Anterior cingulate cortex (tissue), 58 donors: ENCODE data around the gene SCAMP3.
A peak's percentile ranks its signal among the peaks of the same experiment; 100 is the strongest.
"Not testable (repeated sequence)": the region's sequence is repeated elsewhere in the genome, so short reads cannot be mapped to it uniquely, and the experiment has no call there.

Experiments
- DNase-seq, 58 donors: peaks; one replicate each; lab custom pipeline; 2025; lab: John Stamatoyannopoulos, UW

The SCAMP3 gene

GRCh38 chr1:155261852-155262673 lies at the start of gene SCAMP3:
SCAMP3 (minus strand) TSS chr1:155262360; CDS start chr1:155262151, 209 bp downstream.
- DNase-seq, result peak; percentile 68 to 99 (median 96)

- peak in 13 of 58 donors; percentile 3 to 55 (median 20) for DNase-seq
Observed at GRCh38 chr1:155309423-155310021, 47.4 kb upstream of the SCAMP3 start.

GRCh38 chr1:155308493-155309422 lies 46.6 kb upstream of the SCAMP3 start, which contains the start of gene FDPS:
FDPS (plus strand) TSS chr1:155308866; CDS start chr1:155309790, 924 bp downstream.
- DNase-seq, result peak; percentile 92 to 100 (median 99)

DNA sequence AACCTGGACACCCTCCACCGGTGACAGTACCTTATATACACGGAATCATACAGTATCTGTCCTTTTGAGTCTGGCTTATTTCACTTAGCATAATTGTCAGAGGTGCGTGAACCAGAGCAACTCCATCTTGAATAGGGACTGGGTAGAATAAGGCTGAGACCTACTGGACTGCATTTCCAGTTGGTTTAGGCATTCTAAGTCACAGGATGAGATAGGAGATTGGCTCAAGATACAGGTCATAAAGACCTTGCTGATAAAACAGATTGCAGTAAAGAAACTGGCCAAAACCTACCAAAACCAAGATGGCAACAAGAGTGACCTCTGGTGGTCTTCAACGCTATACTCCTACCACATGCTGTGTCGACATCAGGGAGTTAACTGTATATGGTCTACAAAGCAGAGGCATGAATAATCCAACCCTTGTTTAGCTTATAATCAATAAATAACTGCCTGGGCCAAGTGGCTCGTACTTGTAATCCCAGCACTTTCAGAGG lies 45.1 kb upstream of the SCAMP3 start:
- DNase-seq, result no peak

DNA sequence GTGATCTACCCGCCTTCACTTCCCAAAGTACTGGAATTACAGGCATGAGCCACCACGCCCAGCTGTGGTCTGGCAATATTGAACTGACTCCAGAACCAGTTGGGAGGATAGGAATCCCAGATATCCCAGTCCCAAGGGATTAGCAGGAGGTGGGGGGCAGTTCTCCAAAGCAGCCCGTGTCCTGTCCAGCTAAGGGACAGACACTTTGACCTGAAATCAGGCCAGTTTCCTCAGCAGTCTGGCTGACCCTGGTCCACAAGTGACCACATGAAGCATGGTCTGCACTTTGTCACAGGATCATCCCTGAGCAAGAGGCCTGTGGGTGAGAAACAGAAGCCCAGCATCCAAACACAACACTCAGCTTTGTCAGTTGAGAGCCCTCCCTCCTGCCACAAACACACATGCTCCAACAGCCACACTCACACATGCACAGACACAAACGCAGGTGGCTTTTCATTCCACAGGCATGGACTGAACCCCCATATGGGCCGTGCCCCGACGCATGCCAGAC lies 43.8 kb upstream of the SCAMP3 start:
- DNase-seq, result no peak

DNA sequence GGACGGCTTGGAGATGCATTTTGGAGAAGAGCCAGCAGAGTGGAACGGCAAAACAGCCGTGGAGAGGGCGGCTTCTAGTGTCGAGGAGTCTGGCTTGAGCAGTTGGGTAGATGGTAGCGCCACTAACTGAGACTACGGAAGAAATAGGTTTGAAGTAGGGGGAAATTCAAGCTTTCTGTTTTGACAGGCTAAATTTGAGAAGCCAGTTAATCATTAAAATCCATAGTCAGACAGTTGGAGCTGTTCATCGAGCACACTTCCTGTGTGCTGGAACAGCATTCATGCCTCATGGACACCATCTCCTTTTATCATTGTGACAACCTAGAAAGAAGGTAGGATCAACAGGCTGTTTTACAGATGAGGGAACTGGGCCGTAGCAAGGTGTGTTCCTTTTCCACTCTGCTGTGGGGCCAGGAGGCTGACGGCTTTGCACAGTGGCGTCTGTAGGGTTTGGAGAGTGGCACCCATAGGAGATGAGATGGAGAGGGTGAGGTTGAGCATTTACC lies 42.5 kb upstream of the SCAMP3 start:
- no peak for DNase-seq

DNA sequence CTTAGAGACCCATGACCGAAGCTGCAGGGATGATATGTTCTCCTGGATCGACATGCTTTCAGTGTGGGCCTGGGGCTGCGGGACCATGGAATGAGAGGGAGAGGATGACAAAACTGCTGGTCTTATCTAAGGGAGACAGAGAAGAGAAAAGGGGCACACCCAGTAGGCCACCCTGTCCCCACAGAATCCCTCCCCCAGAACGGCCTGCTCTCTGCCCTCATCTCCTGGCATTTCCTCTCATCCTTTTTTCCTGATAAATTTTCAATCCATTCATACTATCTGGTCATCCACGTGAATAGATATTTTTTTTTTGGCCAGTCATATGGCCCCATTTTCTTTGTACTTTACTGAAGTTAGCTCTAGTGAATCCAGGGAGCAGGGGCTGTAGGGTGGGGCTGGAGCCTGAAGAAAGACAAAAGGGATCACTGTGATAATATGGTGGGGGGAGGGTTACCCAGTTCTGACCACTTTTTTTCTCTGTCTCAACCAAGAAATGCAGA lies 39.2 kb upstream of the SCAMP3 start, which contains the start of gene PKLR:
Gene PKLR (minus strand): TSS at position 97 of the 500 bp plus-strand sequence. CDS start 43 bp downstream, at position 54.
- no peak for DNase-seq

- no peak for DNase-seq
Observed at GRCh38 chr1:155300553-155301329, 38.6 kb upstream of the SCAMP3 start.

- no peak for DNase-seq
Observed at GRCh38 chr1:155300024-155300423, 37.9 kb upstream of the SCAMP3 start.

GRCh38 chr1:155297384-155297783 lies 35.2 kb upstream of the SCAMP3 start:
- no peak for DNase-seq

DNA sequence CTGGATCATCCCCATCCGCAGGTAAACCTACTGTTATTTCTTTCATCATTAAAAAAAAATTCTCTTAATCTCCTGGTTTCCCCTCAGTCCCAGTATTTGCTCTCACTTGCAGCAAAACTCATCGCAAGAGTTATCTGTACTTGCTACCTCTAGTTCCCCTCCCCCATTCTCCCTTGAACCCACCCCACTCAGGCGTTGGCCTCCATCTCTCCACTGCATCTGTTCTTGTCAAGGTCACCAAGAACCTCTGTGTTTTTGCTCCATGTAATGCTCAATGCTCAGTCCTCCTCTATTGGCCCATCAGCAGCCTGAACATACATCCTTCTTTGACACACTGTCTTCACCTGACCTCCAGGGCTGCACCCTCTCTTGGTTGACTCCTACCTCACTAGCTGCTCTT lies 34.5 kb upstream of the SCAMP3 start:
- no peak for DNase-seq

DNA sequence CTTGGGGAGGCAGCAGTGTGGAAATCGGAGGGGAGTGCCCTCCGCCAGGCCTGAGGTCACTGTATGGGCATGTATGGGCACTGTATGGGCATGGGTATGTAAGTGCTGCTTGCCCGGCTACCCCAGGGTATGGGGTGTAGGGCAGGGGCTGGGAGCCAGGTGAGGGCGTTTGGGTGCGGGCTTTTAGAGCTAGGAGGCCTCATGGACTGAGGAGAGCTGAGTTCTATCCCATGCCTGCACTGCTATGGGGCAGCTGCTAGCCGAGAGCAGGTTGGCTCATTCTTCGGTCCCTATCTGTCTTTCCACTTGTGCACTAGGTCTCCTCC lies 33.7 kb upstream of the SCAMP3 start:
- no peak for DNase-seq

DNA sequence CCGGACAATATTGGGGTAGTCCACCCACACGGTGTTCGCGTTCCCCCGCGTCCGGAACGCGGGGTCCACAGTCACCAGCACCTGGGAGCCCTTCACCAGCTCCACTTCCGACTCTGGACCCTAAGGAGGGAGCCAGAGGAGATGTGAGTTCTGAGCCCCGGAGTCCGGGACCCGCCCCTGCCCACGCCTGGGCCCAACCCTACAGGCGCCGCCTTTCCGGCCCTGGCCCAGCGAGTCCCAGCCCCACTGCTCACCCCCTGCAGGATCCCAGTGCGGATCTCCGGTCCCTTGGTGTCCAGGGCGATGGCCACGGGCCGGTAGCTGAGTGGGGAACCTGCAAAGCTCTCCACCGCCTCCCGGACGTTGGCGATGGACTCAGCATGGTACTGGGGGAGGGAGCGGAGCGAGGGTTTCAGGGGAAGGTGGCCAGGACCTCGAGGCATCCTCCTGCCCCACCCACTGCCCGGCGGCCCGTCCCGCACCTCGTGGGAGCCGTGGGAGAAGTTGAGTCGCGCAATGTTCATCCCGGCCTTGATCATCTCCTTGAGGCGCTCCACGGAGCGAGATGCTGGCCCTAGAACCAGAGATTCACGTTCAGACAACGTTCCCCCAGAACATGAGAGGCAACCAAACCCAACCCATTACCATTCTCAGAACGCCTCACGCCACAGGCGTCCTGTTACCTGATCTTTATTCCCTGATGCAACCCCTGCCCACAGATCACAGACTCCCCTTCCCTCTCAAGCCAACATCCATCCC lies 33.2 kb upstream of the SCAMP3 start:
- DNase-seq, result no peak

DNA sequence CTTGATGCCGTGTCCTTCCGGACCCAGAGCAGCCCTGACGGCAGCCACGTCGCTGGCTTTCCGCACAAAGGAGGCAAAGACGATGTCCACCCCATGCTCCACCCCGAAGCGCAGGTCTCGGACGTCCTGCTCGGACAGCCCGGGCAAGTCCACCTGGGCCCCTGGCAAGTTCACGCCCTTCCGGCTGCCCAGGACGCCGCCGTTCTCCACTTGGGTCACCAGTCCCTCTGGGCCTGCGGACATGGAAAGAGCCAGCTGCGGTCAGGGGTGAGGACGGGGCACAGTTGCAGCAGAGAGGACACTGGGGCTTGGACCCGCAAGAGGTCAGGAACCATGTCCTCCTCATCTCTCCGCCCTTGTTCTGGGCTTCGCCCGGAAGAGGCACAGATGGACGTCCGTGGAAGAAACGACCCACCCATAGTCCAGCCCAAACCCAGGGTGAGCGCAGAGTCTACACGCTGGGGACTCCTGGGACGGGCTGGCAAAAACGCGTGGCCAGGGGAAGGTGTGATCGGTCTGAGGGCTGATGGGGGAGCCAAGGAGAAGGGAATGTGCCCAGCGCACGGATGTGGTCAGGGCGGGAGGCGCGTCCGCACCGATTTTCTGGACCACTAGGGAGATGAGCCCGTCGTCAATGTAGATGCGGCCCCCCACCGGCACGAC lies 32.5 kb upstream of the SCAMP3 start:
- DNase-seq, result no peak

DNA sequence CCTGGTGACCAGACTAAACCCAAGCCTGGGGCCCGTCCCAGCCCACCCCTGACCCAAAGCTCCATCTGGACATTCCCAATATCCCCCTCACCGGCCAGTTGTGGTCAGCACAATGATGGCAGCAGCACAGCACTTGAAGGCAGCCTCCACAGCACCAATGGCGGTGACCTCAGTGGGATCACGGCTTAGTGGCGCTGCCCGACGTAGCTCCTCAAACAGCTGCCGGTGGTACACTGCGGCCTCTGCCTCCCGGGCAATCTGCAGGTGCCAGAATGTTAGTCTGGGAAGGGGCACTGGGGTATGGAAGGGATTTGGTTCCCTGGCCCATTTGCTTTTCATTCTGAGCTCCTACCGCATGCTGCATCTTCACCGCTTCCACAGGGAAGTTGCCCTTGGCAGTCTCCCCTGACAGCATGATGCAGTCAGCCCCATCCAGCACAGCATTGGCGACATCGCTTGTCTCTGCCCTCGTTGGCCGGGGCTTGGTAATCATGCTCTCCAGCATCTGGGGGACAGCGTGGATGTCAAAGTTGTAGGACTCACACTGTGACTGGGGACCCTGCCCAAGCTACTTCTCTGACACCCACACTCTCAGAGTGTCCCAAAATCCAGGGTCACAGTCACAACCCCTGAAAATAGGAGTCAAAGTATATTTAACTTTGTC lies 31.1 kb upstream of the SCAMP3 start:
- no peak for DNase-seq

DNA sequence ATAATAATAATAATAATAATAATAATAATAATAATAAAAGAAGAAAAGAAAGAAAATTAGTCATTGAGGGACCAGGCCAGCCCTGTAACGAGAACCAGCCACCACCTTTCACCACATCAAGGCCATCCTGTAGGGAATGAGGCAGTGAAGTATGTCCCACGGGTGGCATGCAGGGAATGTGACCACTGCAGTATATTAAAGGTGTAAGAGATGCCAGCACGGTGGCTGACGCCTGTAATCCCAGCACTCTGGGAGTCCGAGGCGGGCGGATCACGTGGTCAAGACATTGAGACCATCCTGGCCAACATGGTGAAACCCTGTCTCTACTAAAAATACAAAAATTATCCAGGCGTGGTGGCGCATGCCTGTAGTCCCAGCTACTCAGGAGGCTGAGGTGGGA lies 28.8 kb upstream of the SCAMP3 start:
- DNase-seq, result not testable (repeated sequence)

DNA sequence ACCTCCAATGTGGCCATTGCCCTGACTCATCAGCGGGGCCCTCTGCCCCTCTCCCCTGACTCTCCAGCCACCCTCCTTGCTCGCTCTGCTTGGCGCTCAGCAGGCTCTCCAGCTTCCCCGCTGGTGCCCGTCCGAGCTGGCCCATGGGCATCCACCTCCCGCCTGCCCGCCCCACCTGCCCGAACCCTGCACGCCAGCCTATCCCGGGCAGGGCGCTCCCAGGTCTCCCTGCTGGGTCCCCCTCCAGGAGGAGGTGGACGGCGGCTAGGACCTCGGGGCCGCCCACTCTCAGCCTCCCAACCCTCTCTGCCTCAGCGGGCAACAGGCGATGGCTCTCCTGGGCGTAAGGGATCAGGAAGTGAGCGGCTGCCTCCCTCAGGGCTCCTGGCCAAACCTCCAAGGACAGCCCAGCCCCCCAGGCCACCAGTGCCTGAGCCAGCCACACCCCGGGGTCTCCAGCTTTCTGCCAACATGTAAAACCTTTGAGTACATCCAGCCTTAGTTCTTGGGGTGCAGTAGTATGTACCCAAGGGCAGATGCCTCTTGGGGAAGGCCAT lies 25.9 kb upstream of the SCAMP3 start:
- no peak for DNase-seq
